Stimulated activated CD8-positive, alpha-beta memory T cell treated with anti-CD3 and anti-CD28 coated beads, Interleukin-4, amount 100 ng/mL, for 4 hours (primary cell): ENCODE results near the gene RIT1.
"Not testable (repeated sequence)": the region's sequence is repeated elsewhere in the genome, so short reads cannot be mapped to it uniquely, and the experiment has no call there.

ENCODE experiments used
- DNase-seq, 2 donors: peaks; one replicate each; pipeline ENCODE4 v3.0.0-alpha.2; 2020; ENCODE audit warnings: low read depth in 2 of 2, low spot score in 1 of 2

The RIT1 gene

GRCh38 chr1:155895617-155896016 lies 15.5 kb downstream of the RIT1 start:
- DNase-seq = not testable (repeated sequence)

GRCh38 chr1:155893389-155894142 lies 17.6 kb downstream of the RIT1 start:
- DNase-seq = no peak

- DNase-seq = no peak
Observed at GRCh38 chr1:155892796-155893195, 18.4 kb downstream of the RIT1 start.

DNA sequence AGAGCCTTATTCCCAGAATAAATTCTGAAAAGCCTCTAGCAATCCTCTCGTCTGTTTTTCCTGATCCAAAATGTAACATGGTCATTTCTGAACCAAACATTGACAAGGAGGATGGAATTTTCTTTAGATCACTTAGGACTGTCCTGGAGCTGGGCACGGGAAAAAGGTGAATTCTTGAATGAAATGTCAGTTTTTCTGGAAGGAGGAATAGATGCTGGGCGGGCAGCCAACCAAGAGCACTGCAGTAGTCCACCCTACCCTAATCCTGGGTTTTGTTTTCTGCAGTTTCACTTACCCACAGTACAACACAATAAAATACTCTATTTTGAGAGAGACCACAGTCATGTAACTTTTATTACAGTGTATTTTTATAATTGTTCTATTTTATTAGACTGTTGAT lies 20.9 kb downstream of the RIT1 start:
- no peak for DNase-seq

GRCh38 chr1:155889566-155889965 lies 21.6 kb downstream of the RIT1 start:
- DNase-seq = no peak

- DNase-seq = no peak
Observed at GRCh38 chr1:155888481-155888880, 22.7 kb downstream of the RIT1 start.

DNA sequence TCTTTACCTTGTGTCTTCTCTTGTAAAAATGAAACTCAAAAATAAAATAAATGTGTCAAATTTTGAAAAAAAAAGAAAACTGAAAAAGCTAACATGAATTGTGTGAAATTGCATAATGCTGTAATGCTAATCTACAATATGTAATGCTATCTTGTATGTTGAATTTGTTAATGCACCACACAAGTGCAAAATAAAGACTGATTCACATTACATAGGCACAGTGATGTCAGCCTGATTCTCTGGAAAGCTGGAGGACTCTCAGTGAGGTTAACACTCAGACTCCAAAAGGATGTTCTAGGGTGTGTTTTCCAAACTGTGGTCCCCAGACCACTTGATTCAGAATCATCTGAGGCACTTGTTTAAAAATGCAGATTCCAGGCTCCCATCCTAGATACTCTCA lies 26.2 kb downstream of the RIT1 start:
- no peak for DNase-seq

DNA sequence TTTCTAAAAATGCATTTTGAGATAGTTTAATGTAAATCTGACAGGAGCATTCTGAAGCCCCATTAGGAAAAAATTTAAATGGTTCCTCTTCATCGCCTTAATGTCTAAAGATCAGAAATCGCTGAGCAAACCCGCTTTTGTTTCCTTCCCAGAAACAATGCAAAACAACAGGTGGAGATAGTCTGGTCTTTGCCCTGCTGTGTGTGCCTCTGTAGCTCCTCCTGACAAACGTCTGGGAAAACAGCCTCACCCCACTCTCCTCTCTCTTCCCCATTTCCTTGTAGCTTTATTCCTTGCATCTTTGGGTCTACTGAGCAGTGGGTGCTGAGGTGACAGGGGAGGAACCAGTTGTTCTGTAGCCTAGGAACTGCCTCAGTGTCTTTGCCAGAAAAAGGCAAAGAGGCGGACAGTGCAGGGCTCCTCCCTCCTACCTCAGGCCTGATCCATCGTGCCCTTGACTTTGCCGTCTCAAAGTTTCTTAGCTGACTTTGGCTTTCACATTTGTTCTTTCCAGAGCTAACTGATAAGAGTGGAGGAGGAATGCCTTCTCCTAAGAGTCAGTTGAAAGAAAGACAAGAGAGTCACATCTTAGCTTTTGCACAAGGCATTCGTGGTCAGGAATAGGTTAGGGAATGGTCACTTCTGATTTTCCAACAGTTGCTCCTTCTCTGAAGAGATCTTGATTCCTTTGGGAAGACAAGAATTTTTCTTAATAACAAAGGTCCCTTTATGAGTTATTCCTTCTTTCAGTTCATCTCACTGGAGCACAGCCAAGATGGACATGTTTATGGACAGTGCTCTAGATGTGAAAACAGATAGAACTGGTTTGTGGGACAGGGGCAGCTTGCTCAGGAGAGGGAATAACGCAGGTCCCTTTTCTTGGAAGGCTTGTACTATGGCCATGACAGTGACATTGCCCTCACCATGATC lies 26.9 kb downstream of the RIT1 start:
- DNase-seq = no peak

DNA sequence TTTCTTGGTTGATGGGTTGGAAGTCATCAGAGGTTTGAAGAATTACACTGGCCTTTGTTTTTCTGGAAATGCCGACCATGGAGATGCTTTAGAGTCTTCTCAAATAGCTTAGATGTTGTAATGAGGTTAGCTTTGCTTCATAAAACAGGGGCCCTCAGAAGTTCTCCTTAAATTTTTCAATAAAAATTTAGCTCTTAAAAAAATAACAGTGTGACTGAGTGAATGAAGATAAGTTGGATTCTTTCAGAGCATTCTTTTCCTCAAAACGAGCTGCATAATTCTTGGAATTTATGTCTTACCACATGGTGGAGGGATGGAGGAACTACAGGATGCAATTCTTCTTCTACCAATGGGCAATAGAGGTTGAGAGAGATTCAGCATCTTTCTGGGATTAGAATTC lies 28.4 kb downstream of the RIT1 start:
- DNase-seq = no peak

- DNase-seq = no peak
Observed at GRCh38 chr1:155882235-155882634, 28.9 kb downstream of the RIT1 start.

DNA sequence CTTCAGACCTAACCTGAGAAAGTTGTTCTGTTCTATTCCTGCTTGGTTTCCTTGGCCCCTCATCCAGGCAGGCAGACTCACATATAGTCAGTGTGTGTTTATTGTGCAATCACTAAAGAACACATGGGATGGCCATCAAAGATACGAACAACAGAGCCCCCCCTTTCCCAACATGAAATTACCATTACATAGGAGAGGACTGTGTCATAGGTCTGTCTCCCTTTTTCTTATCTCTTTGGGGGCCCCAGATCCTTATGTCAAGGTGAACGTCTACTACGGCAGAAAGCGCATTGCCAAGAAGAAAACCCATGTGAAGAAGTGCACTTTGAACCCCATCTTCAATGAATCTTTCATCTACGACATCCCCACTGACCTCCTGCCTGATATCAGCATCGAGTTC lies 30.2 kb downstream of the RIT1 start:
- no peak for DNase-seq

DNA sequence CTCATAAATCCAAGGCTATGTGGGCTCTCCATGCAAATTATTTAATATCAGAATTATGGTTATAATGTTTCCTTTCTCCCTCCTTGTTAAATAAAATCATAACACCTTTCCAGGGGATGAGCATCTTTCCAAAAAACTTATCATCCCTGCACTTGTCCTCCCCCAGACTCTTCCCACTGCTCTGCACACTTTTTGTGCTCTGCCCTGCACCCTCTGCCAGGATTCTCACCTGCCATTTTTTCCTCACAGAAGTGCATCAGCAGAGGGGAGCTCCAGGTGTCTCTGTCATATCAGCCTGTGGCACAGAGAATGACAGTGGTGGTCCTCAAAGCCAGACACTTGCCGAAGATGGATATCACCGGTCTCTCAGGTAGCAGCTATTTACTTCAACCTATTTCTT lies 30.9 kb downstream of the RIT1 start:
- no peak for DNase-seq

DNA sequence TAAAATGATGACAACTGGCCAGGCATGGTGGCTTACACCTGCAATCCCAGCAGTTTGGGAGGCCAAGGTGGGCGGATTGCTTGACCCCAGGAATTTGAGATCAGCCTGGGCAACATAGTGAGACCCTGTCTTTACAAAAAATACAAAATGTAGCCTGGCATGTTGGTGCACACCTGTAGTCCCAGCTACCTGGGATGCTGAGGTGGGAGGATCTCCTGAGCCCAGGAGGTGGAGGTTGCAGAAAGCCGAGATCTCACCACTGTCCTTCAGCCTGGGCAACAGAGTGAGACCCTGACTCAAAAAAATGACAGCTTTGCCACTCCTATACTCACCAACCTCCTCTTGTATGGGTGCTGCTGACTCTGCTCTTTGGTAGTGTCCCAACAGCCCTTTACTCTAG lies 33.2 kb downstream of the RIT1 start:
- DNase-seq = no peak

GRCh38 chr1:155873860-155874259 lies 37.3 kb downstream of the RIT1 start:
- no peak for DNase-seq

DNA sequence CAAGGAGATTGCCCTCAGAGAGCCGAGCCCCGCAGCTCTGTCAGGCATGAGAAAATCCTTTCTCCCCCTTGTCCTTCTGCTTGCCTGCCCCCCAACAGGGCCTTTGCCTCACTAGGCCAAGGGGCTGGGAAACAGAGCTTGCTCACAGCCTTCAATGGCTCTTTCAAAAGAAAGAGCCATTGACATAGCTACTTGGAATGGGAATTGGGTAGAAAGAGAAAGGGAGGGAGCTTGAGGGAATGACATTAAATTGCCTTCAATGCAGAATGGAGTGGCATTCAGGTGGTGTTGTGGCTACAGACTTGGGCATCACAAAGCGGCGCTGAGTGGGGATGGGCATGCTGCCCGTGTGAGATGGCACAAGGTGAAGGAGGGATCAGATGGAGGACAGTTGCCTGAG lies 38.6 kb downstream of the RIT1 start:
- DNase-seq = no peak

DNA sequence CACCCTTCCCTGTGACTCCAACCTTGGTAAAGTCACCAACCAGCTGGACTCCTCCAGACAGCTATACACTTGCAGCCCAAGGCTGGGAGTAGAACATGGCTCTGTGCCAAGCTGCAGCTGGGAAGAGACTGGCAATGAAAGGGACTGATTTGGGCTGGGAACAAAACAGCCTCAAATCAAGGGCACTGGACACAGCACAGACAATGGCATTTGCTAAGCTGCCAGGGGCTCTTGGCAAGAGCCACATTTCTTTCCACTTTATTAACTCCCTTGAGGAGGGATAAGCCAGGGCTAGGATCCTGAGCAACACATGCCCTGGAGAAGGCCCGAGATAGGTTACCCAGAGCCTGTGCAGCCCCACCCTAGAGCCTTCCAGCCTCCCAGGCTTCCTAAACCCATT lies 39.8 kb downstream of the RIT1 start:
- no peak for DNase-seq

GRCh38 chr1:155867766-155868165 lies 43.4 kb downstream of the RIT1 start:
- no peak for DNase-seq

- no peak for DNase-seq
Observed at GRCh38 chr1:155864393-155864792, 46.8 kb downstream of the RIT1 start.

DNA sequence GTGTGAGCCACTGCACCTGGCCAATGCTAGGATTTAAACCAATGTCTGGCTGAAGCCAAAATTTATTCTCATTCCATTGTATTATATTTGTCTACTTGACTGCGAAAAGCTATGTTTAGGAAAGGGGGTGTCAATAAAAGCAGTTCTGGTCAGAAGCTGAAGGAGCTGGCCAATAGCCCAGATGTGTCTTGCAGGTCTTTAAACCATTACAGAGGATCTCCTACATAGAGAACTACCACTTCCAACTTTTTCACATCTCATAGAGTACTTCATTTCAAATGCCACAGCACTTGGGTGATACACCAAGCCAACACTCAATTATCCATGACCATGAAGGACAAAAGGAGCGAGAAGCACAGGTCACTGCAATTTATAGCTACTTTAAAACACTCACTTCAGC lies 49.3 kb downstream of the RIT1 start:
- no peak for DNase-seq

GRCh38 chr1:155860970-155861510 lies 50.1 kb downstream of the RIT1 start:
- DNase-seq = no peak

DNA sequence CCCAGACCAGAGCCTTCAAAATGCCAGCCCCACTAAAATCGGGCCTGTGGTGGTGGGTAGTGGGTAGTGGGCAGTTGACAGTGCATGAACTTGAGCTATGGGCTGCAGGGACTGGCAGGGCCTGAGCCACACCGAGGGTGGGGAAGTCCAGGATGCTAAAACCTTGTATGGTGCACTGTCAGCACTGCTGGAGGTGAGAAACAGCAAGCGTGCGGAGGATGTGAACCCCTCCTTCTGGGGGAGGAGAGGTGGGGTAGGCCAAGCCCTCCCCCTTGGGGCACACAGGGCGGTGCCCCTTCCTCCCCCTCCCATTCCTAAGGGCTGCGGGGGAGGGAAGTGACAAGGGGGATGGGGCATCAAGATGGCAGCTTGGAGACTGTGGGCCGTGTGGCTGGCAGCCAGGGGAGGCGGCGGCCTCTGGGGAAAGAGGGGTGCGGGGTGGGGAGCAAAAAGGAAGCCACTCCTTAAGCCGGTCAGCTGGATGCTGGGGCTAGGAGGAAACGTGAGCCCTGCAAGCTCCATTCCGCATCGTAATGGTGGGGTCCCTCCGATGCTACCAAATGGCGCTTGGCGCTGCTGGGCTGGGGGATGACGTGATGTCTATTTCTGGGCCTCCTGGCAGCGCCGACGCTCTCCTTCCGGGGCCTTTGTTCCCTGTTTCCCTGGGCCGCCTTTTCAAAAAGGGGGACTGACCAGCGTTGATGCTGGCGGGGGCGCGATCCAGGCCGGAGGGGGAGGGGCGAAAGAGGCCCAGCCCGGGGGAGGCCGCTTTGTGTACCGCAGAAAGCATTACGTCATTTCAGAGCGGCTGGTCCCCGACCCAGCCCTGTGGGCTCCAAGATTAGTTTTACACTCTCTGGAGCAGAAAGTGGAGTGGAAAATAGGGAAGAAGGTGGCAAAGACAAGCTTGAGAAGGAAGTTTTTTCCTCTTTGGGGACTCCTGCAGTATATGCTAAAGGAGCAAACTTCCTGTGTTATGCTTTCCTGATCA lies 51.0 kb downstream of the RIT1 start:
- peak in 1 of 2 donors; percentile 43 for DNase-seq
